MM.1S (cell line): ENCODE data around the gene KHDRBS2.

Source experiments
- DNase-seq: peaks from one replicate; pipeline ENCODE4 v3.0.0-alpha.2; 2015
- H2AFZ ChIP-seq: fragments of 300-600 bp; sonication (generic); 2 replicates; pipeline ENCODE4 v1.6.0; 2016; ENCODE audit warnings: antibody characterized with exemption, low read length
- H3F3A ChIP-seq: fragments of 300-600 bp; sonication (generic); 2 replicates; pipeline ENCODE4 v1.6.1; 2016; ENCODE audit warnings: mild to moderate bottlenecking, antibody characterized with exemption, low read length, moderate library complexity, mixed read lengths; ENCODE audit not compliant: insufficient read depth
- H3K27ac ChIP-seq: fragments of 300-600 bp; sonication (generic); 2 replicates; pipeline ENCODE4 v1.5.1; 2016; ENCODE audit warnings: mild to moderate bottlenecking, low read length
- H3K27me3 ChIP-seq: fragments of 300-600 bp; sonication (generic); replicated peaks from 2 replicates; pipeline ENCODE4 v1.6.0; 2016; ENCODE audit warnings: low read length; ENCODE audit not compliant: insufficient read depth
- H3K36me3 ChIP-seq: fragments of 300-600 bp; sonication (generic); replicated peaks from 2 replicates; pipeline ENCODE4 v1.6.1; 2016; ENCODE audit warnings: mild to moderate bottlenecking, low read length, mixed read lengths; ENCODE audit not compliant: insufficient read depth
- H3K4me1 ChIP-seq: fragments of 300-600 bp; sonication (generic); 2 replicates; pipeline ENCODE4 v1.6.1; 2016; ENCODE audit warnings: low read length, mixed read lengths
- H3K4me2 ChIP-seq: fragments of 300-600 bp; sonication (generic); 2 replicates; pipeline ENCODE4 v1.6.0; 2016; ENCODE audit warnings: low read depth, low read length
- H3K4me3 ChIP-seq: fragments of 300-600 bp; sonication (generic); 2 replicates; pipeline ENCODE4 v1.5.1; 2016; ENCODE audit warnings: low read length, mixed read lengths
- H3K79me2 ChIP-seq: fragments of 300-600 bp; sonication (generic); 2 replicates; pipeline ENCODE4 v1.6.1; 2016; ENCODE audit warnings: mixed run types, low read length, mixed read lengths
- H3K9ac ChIP-seq: fragments of 300-600 bp; sonication (generic); 2 replicates; pipeline ENCODE4 v1.6.1; 2016; ENCODE audit warnings: low read length, mixed read lengths
- H3K9me2 ChIP-seq: fragments of 300-600 bp; sonication (generic); replicated peaks from 2 replicates; pipeline ENCODE4 v1.6.1; 2016; ENCODE audit warnings: mild to moderate bottlenecking, low read length, mixed read lengths; ENCODE audit not compliant: insufficient read depth
- H3K9me3 ChIP-seq: fragments of 300-600 bp; sonication (generic); replicated peaks from 2 replicates; pipeline ENCODE4 v1.6.1; 2016; ENCODE audit warnings: mild to moderate bottlenecking, low read length, mixed read lengths; ENCODE audit not compliant: insufficient read depth
- H4K20me1 ChIP-seq: fragments of 300-600 bp; sonication (generic); 2 replicates; pipeline ENCODE4 v1.6.1; 2016; ENCODE audit warnings: mild to moderate bottlenecking, low read length, moderate library complexity, mixed read lengths; ENCODE audit not compliant: insufficient read depth
- EZH2 ChIP-seq: fragments of 300-600 bp; sonication (generic); optimal IDR thresholded peaks from 2 replicates; pipeline ENCODE3; 2017; ENCODE audit warnings: low read depth, mild to moderate bottlenecking, antibody characterized with exemption, low read length, mixed read lengths
- EZH2phosphoT487 ChIP-seq: fragments of 300-600 bp; sonication (generic); IDR thresholded peaks from 2 replicates; pipeline ENCODE4 v1.6.1; 2018; ENCODE audit warnings: antibody characterized with exemption, low read length
- TF ChIP-seq, protein P1 (sequence below): fragments of 300-600 bp; sonication (generic); IDR thresholded peaks from 2 replicates; pipeline ENCODE4 v1.5.1; 2016; ENCODE audit warnings: antibody characterized with exemption, low read length, mixed read lengths

KHDRBS2 gene

GRCh38 chr6:61953851-61954250, 332.2 kb downstream of the KHDRBS2 start:
- H3K36me3 ChIP-seq, result no peaks in the 10 kb centered on the region
- no peak overlapping the region for H3K27ac ChIP-seq
- no peaks in the 10 kb centered on the region for H3K9me2 ChIP-seq
- no peak overlapping the region for H3K9ac ChIP-seq
- no peaks in the 10 kb centered on the region for H3K27me3 ChIP-seq
- H3K79me2 ChIP-seq, result no peaks in the 10 kb centered on the region
- DNase-seq, result no peak
- H3K4me1 ChIP-seq, result no peaks in the 10 kb centered on the region
- no peak overlapping the region for H2AFZ ChIP-seq
- H3F3A ChIP-seq, result no peaks in the 10 kb centered on the region
- H3K4me2 ChIP-seq, result no peak overlapping the region
- H3K9me3 ChIP-seq, result no peaks in the 10 kb centered on the region
- H3K4me3 ChIP-seq, result no peak overlapping the region
- H4K20me1 ChIP-seq, result no peaks in the 10 kb centered on the region
- TF ChIP-seq EZH2, result no peak
- TF ChIP-seq, protein P1, sequence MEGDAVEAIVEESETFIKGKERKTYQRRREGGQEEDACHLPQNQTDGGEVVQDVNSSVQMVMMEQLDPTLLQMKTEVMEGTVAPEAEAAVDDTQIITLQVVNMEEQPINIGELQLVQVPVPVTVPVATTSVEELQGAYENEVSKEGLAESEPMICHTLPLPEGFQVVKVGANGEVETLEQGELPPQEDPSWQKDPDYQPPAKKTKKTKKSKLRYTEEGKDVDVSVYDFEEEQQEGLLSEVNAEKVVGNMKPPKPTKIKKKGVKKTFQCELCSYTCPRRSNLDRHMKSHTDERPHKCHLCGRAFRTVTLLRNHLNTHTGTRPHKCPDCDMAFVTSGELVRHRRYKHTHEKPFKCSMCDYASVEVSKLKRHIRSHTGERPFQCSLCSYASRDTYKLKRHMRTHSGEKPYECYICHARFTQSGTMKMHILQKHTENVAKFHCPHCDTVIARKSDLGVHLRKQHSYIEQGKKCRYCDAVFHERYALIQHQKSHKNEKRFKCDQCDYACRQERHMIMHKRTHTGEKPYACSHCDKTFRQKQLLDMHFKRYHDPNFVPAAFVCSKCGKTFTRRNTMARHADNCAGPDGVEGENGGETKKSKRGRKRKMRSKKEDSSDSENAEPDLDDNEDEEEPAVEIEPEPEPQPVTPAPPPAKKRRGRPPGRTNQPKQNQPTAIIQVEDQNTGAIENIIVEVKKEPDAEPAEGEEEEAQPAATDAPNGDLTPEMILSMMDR, result no peak
- no peak for TF ChIP-seq EZH2phosphoT487

DNA sequence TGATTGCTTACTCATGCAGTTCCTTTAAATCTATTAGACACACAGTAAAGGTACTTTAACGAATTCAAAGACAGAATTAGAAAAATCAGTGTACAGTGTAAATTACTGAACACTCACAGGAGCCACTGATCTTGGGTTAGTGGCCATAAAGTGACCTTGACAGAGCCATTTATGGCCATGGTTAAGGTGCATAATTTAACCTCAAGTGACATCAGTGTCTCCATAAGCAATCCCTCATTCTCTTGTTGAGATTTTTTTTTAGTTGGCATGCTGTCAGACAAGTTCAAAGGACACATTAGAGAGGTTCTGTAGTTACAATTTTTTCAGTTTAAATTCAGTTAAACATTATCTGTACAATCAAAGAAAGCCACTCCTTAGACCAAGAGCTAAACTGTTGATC, 334.4 kb downstream of the KHDRBS2 start:
- no peaks in the 10 kb centered on the region for H4K20me1 ChIP-seq
- H3K9me2 ChIP-seq, result no peaks in the 10 kb centered on the region
- H3K4me1 ChIP-seq, result no peaks in the 10 kb centered on the region
- DNase-seq, result no peak
- no peaks in the 10 kb centered on the region for H3K79me2 ChIP-seq
- TF ChIP-seq EZH2phosphoT487 (no peak), EZH2 (no peak)
- TF ChIP-seq, protein P1, result no peak
- no peak overlapping the region for H2AFZ ChIP-seq
- H3K4me2 ChIP-seq, result no peak overlapping the region
- H3K27me3 ChIP-seq, result no peaks in the 10 kb centered on the region
- H3K36me3 ChIP-seq, result no peaks in the 10 kb centered on the region
- no peak overlapping the region for H3K9ac ChIP-seq
- H3F3A ChIP-seq, result no peaks in the 10 kb centered on the region
- H3K27ac ChIP-seq, result no peak overlapping the region
- no peak overlapping the region for H3K4me3 ChIP-seq
- H3K9me3 ChIP-seq, result no peaks in the 10 kb centered on the region

- Histone ChIP-seq H3K4me3 (no peak overlapping the region), H4K20me1 (no peaks in the 10 kb centered on the region), H3K9me2 (no peaks in the 10 kb centered on the region), H3K9me3 (no peaks in the 10 kb centered on the region), H2AFZ (no peak overlapping the region), H3K9ac (no peak overlapping the region), H3K27ac (no peak overlapping the region), H3K79me2 (no peaks in the 10 kb centered on the region), H3K36me3 (no peaks in the 10 kb centered on the region), H3K27me3 (no peaks in the 10 kb centered on the region), H3F3A (no peaks in the 10 kb centered on the region), H3K4me2 (no peak overlapping the region), H3K4me1 (no peaks in the 10 kb centered on the region)
- TF ChIP-seq EZH2, result no peak
- no peak for TF ChIP-seq EZH2phosphoT487
- TF ChIP-seq, protein P1, result no peak
- DNase-seq, result no peak
These were observed 335.2 kb downstream of the KHDRBS2 start for GRCh38 chr6:61950811-61951210.
